Chondrocyte (in vitro differentiated cells): ENCODE measurements around the gene SRRT. TPM values are rescaled to one million over a fixed set of nuclear protein-coding genes. Genes with fewer than 3 reads are reported as not detected.
A peak's percentile ranks its signal among the peaks of the same experiment; 100 is the strongest.

Source experiments
- DNase-seq: peaks from one replicate; pipeline ENCODE4 v3.0.0; 2021; ENCODE audit warnings: mixed read lengths, low spot score
- H3K27ac Mint-ChIP-seq: one replicate; pipeline ENCODE4 v1.8.0; 2021; ENCODE audit warnings: mild to moderate bottlenecking, moderate library complexity, mixed read lengths; ENCODE audit not compliant: unreplicated experiment
- H3K27me3 Mint-ChIP-seq: 2 replicates; pipeline ENCODE4 v1.8.0; 2021; ENCODE audit warnings: low read depth, mixed read lengths
- H3K36me3 Mint-ChIP-seq: 2 replicates; pipeline ENCODE4 v1.8.0; 2021; ENCODE audit warnings: low read depth, mixed read lengths
- H3K4me1 Mint-ChIP-seq: 2 replicates; pipeline ENCODE4 v1.8.0; 2021; ENCODE audit warnings: low read depth, mild to moderate bottlenecking, mixed read lengths
- H3K4me3 Mint-ChIP-seq: one replicate; pipeline ENCODE4 v1.8.0; 2021; ENCODE audit warnings: mild to moderate bottlenecking, moderate library complexity, mixed read lengths; ENCODE audit not compliant: unreplicated experiment
- H3K9me3 Mint-ChIP-seq: 2 replicates; pipeline ENCODE4 v1.8.0; 2021; ENCODE audit warnings: low read depth, mixed read lengths
- total RNA-seq: library from RNA; stranded (reverse); gene quantifications from 3 replicates; pipeline ENCODE4 v1.2.1, GENCODE V29; 2021
- TF ChIP-seq, protein P1 (sequence below): fragments of 200-600 bp; sonication (generic); IDR thresholded peaks from 2 replicates; pipeline ENCODE4 v1.5.0; 2021; ENCODE audit warnings: antibody characterized with exemption, mild to moderate bottlenecking, moderate library complexity

Gene SRRT
- total RNA-seq, 1 donor from 2014 or later, result 105 TPM

DNA sequence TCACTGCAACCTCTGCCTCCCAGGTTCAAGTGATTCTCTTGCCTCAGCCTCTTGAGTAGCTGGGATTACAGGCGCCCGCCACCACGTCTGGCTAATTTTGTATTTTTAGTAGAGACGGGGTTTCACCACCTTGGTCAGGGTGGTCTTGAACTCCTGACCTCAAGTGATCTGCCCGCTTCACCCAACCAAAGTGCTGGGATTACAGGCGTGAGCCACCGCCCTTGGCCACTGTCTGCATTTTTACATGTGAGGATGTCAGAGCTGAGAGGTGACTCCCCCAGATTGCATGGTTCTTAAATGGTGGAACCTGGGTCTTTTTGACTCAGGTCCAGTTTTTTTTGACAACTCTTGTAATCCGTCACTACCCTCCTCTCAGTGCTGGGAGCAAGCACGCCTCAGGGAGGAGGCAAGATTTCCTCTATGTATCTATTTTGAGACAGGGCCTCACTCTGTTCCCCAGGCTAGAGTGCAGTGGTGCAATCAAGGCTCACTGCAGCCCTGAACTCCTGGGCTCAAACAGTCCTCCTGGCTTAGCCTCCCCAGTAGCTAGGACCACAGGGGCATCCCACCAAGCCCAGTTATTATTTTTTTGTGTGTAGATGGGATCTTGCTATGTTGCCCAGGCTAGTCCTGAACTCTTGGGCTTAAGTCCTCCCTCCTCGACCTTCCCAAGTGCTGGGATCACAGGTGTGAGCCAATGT, 1.2 kb upstream of the SRRT start:
- H3K4me1 Mint-ChIP-seq, result peaks cover 68% of the 10 kb centered on the region
- no peak for DNase-seq

GRCh38 chr7:100874300-100874576, 665 bp upstream of the SRRT start:
- peak overlapping the region; percentile 99 for H3K4me3 Mint-ChIP-seq
- H3K4me1 Mint-ChIP-seq, result peaks cover 68% of the 10 kb centered on the region
- peak overlapping the region; percentile 98 for H3K27ac Mint-ChIP-seq
- DNase-seq, result no peak
- H3K27me3 Mint-ChIP-seq, result no peaks in the 10 kb centered on the region
- peaks cover 30% of the 10 kb centered on the region for H3K36me3 Mint-ChIP-seq
- H3K9me3 Mint-ChIP-seq, result no peaks in the 10 kb centered on the region
- TF ChIP-seq, protein P1, sequence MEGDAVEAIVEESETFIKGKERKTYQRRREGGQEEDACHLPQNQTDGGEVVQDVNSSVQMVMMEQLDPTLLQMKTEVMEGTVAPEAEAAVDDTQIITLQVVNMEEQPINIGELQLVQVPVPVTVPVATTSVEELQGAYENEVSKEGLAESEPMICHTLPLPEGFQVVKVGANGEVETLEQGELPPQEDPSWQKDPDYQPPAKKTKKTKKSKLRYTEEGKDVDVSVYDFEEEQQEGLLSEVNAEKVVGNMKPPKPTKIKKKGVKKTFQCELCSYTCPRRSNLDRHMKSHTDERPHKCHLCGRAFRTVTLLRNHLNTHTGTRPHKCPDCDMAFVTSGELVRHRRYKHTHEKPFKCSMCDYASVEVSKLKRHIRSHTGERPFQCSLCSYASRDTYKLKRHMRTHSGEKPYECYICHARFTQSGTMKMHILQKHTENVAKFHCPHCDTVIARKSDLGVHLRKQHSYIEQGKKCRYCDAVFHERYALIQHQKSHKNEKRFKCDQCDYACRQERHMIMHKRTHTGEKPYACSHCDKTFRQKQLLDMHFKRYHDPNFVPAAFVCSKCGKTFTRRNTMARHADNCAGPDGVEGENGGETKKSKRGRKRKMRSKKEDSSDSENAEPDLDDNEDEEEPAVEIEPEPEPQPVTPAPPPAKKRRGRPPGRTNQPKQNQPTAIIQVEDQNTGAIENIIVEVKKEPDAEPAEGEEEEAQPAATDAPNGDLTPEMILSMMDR, result no peak

More for the DNA sequence above, 1.2 kb upstream of the SRRT start:
- Mint-ChIP-seq H3K27ac (peak overlapping the region; percentile 98), H3K27me3 (no peaks in the 10 kb centered on the region), H3K4me3 (peak overlapping the region; percentile 99), H3K36me3 (peaks cover 30% of the 10 kb centered on the region), H3K9me3 (no peaks in the 10 kb centered on the region)
- TF ChIP-seq, protein P1, result no peak

- H3K4me1 Mint-ChIP-seq, result peaks cover 72% of the 10 kb centered on the region
- no peaks in the 10 kb centered on the region for H3K27me3 Mint-ChIP-seq
- no peaks in the 10 kb centered on the region for H3K9me3 Mint-ChIP-seq
- peak overlapping the region; percentile 99 for H3K4me3 Mint-ChIP-seq
- no peak for DNase-seq
- TF ChIP-seq, protein P1, result no peak
- peak overlapping the region; percentile 98 for H3K27ac Mint-ChIP-seq
- peaks cover 35% of the 10 kb centered on the region for H3K36me3 Mint-ChIP-seq
These were observed 451 bp downstream of the SRRT start for GRCh38 chr7:100875356-100875751.

- Mint-ChIP-seq H3K27ac (peak overlapping the region; percentile 70), H3K36me3 (peaks cover 33% of the 10 kb centered on the region), H3K4me1 (peaks cover 62% of the 10 kb centered on the region), H3K27me3 (no peaks in the 10 kb centered on the region), H3K4me3 (no peak overlapping the region), H3K9me3 (no peaks in the 10 kb centered on the region)
- no peak for DNase-seq
- TF ChIP-seq, protein P1, result no peak
These were observed 3.1 kb downstream of the SRRT start for GRCh38 chr7:100878013-100878412.

DNA sequence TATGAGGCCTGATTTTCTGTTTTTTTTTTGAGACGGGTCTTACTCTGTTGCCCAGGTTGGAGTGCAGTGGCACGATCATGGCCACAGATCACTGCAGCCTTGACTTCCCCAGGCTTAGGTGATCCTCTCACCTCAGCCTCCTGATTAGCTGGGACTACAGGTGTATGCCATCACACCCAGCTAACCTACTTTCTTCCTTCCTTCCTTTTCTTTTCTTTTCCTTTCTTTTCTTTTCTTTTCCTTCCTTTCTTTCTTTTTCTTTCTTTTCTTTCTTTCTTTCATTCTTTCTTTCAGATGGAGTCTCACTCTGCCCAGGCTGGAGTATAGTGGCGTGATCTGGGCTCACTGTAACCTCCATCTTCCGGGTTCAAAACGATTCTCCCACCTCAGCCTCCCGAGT, 3.8 kb downstream of the SRRT start:
- no peak for DNase-seq
- Mint-ChIP-seq H3K27me3 (no peaks in the 10 kb centered on the region), H3K9me3 (no peaks in the 10 kb centered on the region), H3K27ac (peak overlapping the region; percentile 0), H3K36me3 (peaks cover 34% of the 10 kb centered on the region), H3K4me1 (peaks cover 59% of the 10 kb centered on the region), H3K4me3 (no peak overlapping the region)
- TF ChIP-seq, protein P1, result no peak
